GM15510 (cell line): ENCODE data around the gene KIAA1671.

ENCODE experiments used
- POLR2A ChIP-seq: IDR thresholded peaks from 3 replicates; pipeline ENCODE4 v1.6.1; 2011; ENCODE audit warnings: borderline replicate concordance; ENCODE audit not compliant: insufficient read length; ENCODE audit errors: extremely low read depth

Gene KIAA1671

DNA sequence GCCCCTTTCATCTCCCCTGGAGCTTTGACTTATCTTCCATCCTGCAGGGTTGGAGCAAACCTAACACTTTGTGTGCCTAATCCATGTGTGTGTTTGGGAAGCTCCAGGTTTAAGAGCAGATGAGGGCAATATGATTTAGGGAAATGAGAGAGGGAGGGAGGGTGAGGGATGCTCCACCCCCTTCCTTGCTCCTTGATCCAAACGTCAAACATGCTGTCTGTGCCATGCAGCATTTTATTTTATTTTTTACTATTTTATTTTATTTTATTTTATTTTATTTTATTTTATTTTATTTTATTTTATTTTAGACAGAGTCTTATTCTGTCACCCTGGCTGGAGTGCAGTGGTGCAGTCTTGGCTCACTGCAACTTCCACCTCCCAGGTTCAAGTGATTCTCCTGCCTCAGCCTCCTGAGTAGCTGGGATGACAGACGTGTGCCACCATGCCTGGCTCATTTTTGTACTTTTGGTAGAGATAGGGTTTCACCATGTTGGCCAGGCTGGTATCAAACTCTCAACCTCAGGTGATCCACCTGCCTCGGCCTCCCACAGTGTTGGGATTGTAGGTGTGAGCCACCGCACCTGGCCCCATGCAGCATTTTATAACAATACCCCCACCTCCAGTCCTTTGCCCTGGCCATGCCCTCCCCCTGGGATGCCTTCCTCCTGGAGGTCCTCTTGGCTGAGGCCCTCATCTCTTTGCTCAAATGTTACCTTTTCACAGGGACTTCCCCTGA, 194.6 kb downstream of the KIAA1671 start:
- no peak for TF ChIP-seq POLR2A

DNA sequence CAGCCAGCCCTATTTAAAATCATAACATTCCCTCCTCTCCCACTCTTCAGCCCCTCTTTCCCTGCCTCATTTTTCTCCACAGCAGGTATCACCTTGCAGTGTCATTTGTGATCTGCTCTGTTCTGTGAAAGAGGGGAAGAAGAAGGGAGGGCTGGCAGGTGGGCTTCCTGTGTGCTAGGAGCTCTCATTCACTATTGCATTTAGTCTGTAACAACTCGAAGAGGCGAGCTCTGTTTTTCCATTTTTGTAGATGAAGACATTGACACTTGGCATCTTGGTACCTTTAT, 195.1 kb downstream of the KIAA1671 start:
- no peak for TF ChIP-seq POLR2A

DNA sequence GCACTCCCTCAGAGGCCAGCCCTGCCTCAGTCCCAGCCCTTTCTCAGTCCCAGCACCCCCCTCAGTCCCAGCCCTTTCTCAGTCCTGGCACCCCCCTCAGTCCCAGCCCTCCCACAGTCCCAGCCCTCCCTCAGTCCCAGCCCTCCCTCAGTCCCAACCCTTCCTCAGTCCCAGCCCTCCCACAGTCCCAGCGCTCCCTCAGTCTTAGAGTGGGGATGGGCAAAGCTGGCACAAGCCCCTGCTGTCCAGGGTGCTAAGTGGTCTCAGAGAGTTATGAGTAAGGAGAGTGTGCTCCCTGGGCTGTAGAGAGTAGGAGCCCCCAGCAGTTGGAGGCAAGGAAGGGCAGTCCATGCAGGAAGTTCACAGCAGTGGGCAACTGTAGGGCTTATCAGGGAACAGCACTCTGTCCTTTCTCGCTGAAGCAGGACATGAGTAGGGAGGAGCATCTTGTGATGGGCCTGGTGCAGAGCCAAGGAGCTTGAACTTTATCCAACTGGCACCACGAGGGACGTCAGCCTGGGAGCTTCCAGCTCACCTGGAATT, 195.7 kb downstream of the KIAA1671 start:
- TF ChIP-seq POLR2A = no peak

DNA sequence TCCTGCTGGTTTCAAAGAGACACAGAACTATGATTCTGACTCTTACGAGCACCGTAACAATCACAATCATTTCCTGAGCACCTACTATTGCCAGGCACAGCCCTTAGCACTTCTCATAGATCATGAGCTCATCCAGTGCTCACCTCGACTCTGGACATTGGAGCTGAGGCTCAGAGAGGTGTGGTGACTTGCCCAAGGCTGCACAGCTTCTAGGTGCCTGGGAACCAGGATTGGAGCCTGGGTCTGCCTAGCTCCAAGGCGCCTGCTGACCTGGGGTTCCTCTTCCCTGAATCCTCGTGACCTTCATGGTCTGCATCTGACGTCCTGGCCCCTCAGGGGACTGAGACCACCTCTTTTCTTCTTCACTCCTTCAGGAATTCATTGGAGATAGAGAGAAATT, 196.5 kb downstream of the KIAA1671 start:
- no peak for TF ChIP-seq POLR2A

DNA sequence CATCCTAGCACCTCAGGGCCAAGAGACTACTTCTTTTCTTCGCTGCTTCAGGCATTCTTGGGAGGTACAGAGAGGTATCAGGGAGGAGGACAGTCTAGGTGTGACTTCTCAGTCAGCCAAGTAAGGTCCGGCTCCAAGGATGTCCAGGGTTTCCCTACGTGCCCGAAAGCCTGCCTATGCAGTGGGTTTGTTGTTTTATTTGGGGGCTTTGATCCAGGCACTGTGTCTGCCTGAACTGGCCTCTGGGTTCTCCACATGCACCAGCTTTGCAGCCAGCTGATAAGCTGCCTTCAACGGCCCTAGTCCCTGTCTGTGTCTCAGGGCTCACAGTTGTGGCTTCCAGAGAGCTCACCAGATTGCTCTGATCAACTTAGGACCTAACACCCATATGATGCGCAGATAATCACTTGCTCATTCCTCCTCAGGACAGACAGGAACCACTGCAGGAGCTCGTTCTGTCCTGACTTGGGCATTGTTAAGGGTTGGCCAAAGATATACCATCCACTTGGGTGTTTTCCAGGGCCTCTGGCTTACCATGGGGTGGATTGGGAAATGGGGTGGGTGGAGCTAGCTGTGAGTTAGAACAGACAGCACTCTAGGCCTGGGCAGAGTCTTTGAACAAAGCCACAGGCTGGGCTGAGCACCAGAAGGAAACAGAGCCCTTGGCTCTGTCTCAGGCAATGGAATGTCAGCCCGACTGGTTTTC, 201.6 kb downstream of the KIAA1671 start:
- TF ChIP-seq POLR2A = no peak

DNA sequence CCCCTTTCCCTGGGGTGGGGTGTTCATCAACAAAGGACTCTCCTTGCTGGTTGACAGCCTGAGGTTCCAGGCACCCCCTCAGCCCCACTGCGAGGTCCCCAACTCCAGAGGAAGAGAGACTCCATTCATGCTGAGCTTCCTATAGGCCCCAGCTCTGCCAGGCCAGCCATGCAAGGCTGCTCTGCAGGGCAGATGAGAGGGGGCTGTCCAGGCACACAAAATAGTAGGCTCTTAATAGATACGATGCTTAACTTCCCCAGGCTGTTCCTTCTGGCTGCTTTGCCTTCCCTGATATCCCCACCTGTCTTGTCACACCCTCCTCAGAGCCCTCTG, 202.1 kb downstream of the KIAA1671 start:
- no peak for TF ChIP-seq POLR2A

DNA sequence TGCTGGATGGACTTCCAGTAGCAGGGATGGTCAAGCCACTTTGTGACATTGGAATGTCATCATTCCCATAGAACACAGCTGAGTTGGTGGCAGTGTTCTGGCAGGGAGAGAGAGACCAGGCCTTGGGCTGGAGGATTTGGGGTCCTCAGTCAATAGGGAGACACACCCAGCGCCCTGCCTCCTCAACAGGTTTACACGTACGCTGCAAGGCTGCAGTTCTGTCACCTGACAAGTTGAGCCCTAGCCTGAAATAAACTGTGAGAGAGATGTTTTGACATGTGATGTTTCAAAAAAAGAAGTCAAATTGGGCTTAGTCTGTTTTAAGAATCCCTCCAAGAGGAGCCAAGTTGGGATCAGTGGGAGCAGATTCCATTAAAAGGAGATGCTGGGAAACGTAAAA, 204.2 kb downstream of the KIAA1671 start:
- TF ChIP-seq POLR2A = no peak

DNA sequence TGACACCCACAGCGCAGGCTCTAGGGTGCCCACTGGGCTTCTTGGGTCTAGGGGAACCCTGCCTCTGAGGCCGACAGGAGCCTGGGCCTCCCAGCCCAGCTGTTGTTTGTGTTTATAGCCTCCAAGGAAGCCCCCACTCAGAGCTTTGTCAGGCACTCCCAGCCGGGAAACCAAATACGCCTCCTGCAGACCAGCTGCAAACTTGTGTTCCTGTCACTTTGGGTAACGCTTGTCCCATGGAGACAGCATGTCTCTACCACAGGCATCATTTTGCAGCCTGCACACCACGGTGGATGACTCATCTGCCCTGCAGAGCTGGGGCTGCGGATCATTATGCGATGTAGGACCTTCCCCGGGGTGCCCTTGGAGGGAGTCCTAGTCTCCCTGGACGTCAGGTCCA, 206.5 kb downstream of the KIAA1671 start:
- no peak for TF ChIP-seq POLR2A

DNA sequence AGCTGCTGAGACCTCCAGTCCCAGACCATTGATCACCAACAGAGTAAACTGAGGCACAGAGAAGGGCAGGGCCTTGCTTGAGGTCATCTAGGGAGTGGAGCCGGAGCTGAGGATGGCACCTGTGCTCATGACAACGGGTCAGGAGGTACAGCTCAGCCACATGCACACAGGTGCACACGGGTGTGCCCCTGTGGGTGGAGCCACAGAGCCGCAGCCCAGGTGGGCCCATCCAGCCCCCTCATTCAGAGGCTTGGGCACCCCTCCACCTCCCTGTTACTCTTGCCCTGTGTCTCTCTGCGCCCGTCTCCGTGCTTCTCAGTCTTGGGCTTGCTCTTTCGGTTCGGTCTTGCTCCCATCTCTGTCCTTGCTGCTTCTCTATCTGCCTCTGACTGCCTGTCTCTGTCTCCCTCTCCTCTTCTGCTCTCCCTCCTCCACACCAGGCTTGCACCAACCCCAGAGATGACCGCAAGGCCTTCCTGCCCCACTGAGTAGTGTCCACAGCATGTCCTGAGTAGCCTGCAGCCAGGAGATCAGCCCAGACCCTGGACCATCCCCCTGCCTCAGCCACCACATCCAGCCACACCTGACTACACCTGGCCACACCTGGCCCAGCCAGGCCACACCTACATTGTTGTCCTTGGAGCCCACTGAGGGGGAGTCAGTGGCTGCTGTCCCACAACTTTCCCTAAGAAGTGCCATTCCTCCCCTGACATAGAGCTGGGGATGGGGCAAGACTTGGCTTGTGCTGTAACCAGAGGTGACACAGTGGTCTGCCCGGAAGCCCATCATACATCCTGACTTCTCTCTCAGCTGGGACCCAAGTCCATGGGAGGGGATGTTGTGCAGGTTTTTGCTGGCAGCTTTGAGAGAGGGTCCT, 207.8 kb downstream of the KIAA1671 start:
- TF ChIP-seq POLR2A = no peak

DNA sequence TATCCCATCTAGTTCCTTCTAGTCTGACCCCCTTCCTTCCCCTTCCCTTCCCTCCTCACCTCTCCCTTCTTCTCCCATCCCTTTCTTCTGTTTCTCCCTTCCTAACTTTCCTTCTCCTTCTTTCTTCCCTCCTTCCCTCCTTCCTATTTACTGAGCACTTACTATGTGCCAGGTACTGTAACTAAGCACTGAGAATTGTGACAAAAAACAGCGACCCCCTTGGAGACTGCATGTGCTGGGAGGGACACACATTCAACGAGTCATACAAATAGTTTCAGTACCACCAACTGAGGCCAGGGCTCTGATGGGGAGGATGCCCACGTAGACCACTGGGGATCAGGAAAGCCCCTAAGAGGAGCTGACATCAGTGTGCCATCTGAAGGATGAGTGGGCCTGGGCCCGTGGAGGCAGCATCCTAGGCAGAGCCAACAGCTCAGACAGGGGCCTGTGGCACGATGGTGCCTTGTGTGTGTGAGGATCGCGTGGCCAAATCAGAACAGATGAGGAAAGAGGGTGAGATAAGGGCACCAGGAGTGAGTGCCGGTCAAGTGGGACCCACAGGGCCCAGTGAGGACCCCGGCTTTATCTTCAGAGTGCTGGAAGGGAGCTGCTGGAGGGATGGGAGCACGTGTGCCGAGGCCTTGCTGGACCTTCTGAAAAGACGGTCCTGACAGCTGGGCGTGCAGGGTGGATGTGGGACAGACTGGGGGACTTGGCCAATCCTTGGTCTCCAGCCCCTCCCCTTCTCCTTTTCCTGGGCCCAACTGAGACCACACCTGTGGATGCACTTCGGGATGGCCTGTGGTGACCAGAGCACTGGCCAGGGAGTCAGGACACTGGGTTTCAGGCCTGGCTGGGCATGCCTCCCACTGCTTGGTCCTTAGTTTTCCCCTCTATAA, 208.8 kb downstream of the KIAA1671 start:
- no peak for TF ChIP-seq POLR2A

DNA sequence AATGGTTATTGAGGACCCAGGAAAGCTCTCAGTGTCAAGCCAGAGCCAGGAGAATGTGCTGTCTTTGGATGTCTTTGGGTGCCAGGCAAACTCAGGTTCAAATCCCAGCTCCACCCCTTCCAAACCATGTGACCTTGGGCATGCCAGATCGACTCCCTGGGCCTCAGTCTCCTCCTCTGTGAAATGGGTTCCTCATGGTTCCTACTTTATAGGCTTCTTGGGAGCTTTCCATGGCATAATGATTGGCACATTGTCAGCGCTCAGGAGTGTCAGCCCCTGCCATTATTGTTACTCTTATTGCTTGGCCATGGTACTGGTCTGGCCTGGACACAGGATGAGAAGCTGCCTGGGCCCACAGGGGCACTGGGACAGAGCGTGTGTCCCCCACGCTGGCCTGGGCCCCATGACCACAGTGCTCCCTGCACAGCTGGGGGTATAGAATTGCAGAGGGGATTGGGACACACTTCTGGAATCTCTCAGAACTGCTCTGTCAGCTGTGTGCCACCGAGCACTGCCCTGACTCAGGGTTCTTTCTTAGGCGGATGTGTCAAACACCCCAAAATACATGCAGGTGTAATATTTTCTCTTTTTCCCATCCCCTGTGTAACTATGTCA, 209.5 kb downstream of the KIAA1671 start:
- TF ChIP-seq POLR2A = no peak

DNA sequence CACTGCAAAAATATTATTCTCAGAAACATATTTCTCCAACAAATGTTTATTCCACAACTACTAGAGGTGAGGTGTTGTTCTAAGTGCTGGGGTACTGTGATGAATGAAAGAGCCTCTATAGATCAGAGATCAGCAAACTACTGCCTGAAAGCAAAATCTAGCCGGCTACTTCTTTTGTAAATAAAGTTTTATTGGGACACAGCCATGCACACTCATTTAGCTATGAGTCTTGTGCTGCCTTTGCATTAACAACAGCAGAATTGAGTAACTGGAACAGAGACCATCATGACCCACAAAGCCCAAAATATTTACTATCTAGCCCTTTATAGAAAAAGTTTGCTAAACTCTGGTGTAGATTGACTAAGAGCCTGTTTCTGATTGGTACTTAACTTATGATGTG, 210.0 kb downstream of the KIAA1671 start:
- no peak for TF ChIP-seq POLR2A

DNA sequence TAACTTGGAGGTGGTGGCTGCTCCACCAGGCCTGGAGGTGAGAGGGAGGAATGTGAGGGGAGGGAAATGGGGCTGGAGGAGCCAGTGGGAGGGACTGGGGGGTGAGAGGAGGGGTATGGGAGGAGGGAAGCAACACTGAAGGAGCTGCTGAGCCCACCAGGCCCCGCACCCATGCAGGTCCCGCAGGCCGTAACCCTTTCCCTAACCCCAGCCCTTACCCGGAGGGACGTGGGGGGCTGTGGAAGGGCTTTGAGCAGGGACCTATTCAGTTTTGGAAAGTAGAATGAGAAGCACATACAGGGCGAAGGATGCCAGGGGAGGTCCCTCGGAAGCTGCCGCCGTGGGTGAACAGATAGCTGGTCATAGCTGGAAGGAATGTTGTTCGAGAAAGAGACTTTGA, 213.3 kb downstream of the KIAA1671 start:
- TF ChIP-seq POLR2A = no peak
